ENCODE measurements around the gene ZNF628.

- TF ChIP-seq POLR2A (IDR thresholded peaks at IDR 0.05) (no peak), CTCF (IDR thresholded peaks at IDR 0.05) (no peak)
These were observed 45.2 kb upstream of the ZNF628 start for GRCh38 chr19:55431183-55431582.

Data from ovary (tissue), 3 donors.